HCT116 (cell line): ENCODE results near the gene TIMP3. TPM values are rescaled to one million over a fixed set of nuclear protein-coding genes. Genes with fewer than 3 reads are reported as not detected.

ENCODE experiments used
- ATAC-seq: fragments of 200-7000 bp; cut with Tn5 transposase; 2 replicates; pipeline ENCODE4 v1.9.1; 2020; ENCODE audit warnings: mild to moderate bottlenecking, moderate library complexity
- BruUV-seq: library from RNA; stranded (reverse); fragments of 400-500 nt; replicated peaks from 2 replicates; lab custom pipeline; 2021; lab: Mats Ljungman, UMichigan
- CTCF ChIA-PET: fragments of 300-600 bp; sonication (Branson Sonifier 250); formaldehyde crosslinking; loops from one replicate; lab custom pipeline; 2021; ENCODE audit warnings: antibody characterized with exemption; lab: Charles Lee
- POLR2A ChIA-PET: fragments of 300-600, 350-600 bp; sonication (Branson Sonifier 250); formaldehyde crosslinking; loops from one replicate; lab custom pipeline; 2021; ENCODE audit warnings: antibody characterized with exemption; lab: Charles Lee
- RAD21 ChIA-PET, 2 experiments: fragments of 300-600 bp; sonication (Branson Sonifier 250); formaldehyde crosslinking; loops; one replicate each; lab custom pipeline; 2023; ENCODE audit warnings: low total read pairs in 2 of 2; ENCODE audit not compliant: uncharacterized antibody in 2 of 2, unreplicated experiment in 2 of 2, low non-redundant PET in 1 of 2; lab: Charles Lee
- DNase-seq: peaks from one replicate; pipeline ENCODE4 v3.0.0-alpha.2; 2010; ENCODE audit warnings: low read depth, low spot score
- H2AFZ ChIP-seq: fragments of 200-600 bp; shearing (Covaris generic), sonication (generic); 2 replicates; pipeline ENCODE4 v1.6.1; 2017; ENCODE audit warnings: low read depth, mixed run types, mixed read lengths, antibody characterized with exemption, low read length; ENCODE audit not compliant: poor library complexity, severe bottlenecking
- H3K27ac ChIP-seq: 2 replicates; pipeline ENCODE4 v1.5.1; 2012; ENCODE audit warnings: low read depth, low read length
- H3K27me3 ChIP-seq: fragments of 200-600 bp; sonication (generic); 2 replicates; pipeline ENCODE4 v1.6.1; 2016; ENCODE audit warnings: mixed run types, low read length, mixed read lengths; ENCODE audit not compliant: insufficient read depth
- H3K36me3 ChIP-seq, 2 experiments: fragments of 200-500 bp in 1 of 2; fragments of 200-600 bp in 1 of 2; sonication (Bioruptor generic) in 1 of 2; sonication (generic) in 1 of 2; 2 replicates each; pipeline versions ENCODE4 v1.5.1 to v1.6.1; 2014 to 2016; ENCODE audit warnings: low read length in 2 of 2, inconsistent platforms in 1 of 2, mixed read lengths in 1 of 2, mixed run types in 1 of 2; ENCODE audit not compliant: insufficient read depth in 2 of 2, control insufficient read depth in 1 of 2
- H3K4me1 ChIP-seq, 2 experiments: fragments of 200-600 bp in 1 of 2; sonication (generic) in 1 of 2; 2 replicates each; pipeline versions ENCODE4 v1.5.1 to v1.6.1; 2012 to 2017; ENCODE audit warnings: low read length in 2 of 2, inconsistent platforms in 1 of 2, mild to moderate bottlenecking in 1 of 2, mixed read lengths in 1 of 2, mixed run types in 1 of 2, moderate library complexity in 1 of 2; ENCODE audit not compliant: insufficient read depth in 2 of 2, control insufficient read depth in 1 of 2
- H3K4me2 ChIP-seq: fragments of 200-600 bp; sonication (generic); 2 replicates; pipeline ENCODE4 v1.6.1; 2017; ENCODE audit warnings: mixed run types, low read length, mixed read lengths
- H3K4me3 ChIP-seq, 2 experiments: fragments of 200-600 bp in 1 of 2; sonication (generic) in 1 of 2; replicated peaks in 1 of 2; 2 replicates each; pipeline ENCODE4 v1.5.1; 2011 to 2016; ENCODE audit warnings: low read length in 2 of 2, control low read depth in 1 of 2, low read depth in 1 of 2, mild to moderate bottlenecking in 1 of 2, mixed read lengths in 1 of 2, mixed run types in 1 of 2
- H3K79me2 ChIP-seq: fragments of 200-600 bp; sonication (generic); 2 replicates; pipeline ENCODE4 v1.6.1; 2017; ENCODE audit warnings: mild to moderate bottlenecking, mixed run types, low read length, moderate library complexity, mixed read lengths; ENCODE audit not compliant: insufficient read depth
- H3K9ac ChIP-seq: fragments of 200-600 bp; sonication (generic); 2 replicates; pipeline ENCODE4 v1.6.1; 2016; ENCODE audit warnings: low read length, mixed read lengths
- H3K9me2 ChIP-seq: fragments of 200-600 bp; sonication (generic), shearing (Covaris generic); 2 replicates; pipeline ENCODE4 v1.6.1; 2017; ENCODE audit warnings: mixed run types, mild to moderate bottlenecking, moderate library complexity; ENCODE audit not compliant: insufficient read depth
- H3K9me3 ChIP-seq, 2 experiments: fragments of 200-500 bp in 1 of 2; fragments of 200-600 bp in 1 of 2; sonication (Bioruptor generic) in 1 of 2; sonication (generic) in 1 of 2; 2 replicates each; pipeline ENCODE4 v1.6.1; 2014 to 2017; ENCODE audit warnings: low read length in 2 of 2, mixed read lengths in 2 of 2, inconsistent platforms in 1 of 2, low read depth in 1 of 2, mild to moderate bottlenecking in 1 of 2, mixed run types in 1 of 2, moderate library complexity in 1 of 2; ENCODE audit not compliant: control insufficient read depth in 1 of 2, insufficient read depth in 1 of 2
- H4K20me1 ChIP-seq: fragments of 200-600 bp; sonication (generic), shearing (Covaris generic); 2 replicates; pipeline ENCODE4 v1.6.1; 2017; ENCODE audit warnings: mixed run types, mild to moderate bottlenecking, moderate library complexity; ENCODE audit not compliant: insufficient read depth
- CTCF ChIP-seq, 3 experiments: fragments of 200-600 bp in 1 of 3; sonication (generic) in 1 of 3; IDR thresholded peaks in 2 of 3; conservative IDR thresholded peaks in 1 of 3; 2 replicates each; pipeline ENCODE4 v1.5.1; 2012 to 2017; ENCODE audit warnings: low read depth in 2 of 3, low read length in 2 of 3, antibody characterized with exemption in 1 of 3, borderline replicate concordance in 1 of 3, control low read depth in 1 of 3, mild to moderate bottlenecking in 1 of 3, mixed read lengths in 1 of 3, mixed run types in 1 of 3, moderate library complexity in 1 of 3; ENCODE audit not compliant: insufficient read depth in 1 of 3
- EGR1 ChIP-seq: IDR thresholded peaks from 2 replicates; pipeline ENCODE4 v1.6.1; 2012; ENCODE audit warnings: low read depth
- ELF1 ChIP-seq: IDR thresholded peaks from 2 replicates; pipeline ENCODE4 v1.6.1; 2012; ENCODE audit warnings: low read depth, borderline replicate concordance
- EZH2 ChIP-seq: fragments of 200-600 bp; sonication (generic); IDR thresholded peaks from 2 replicates; pipeline ENCODE4 v1.6.1; 2017; ENCODE audit warnings: antibody characterized with exemption, mixed run types
- EZH2phosphoT487 ChIP-seq: fragments of 200-600 bp; IDR thresholded peaks from 2 replicates; pipeline ENCODE4 v1.6.1; 2018; ENCODE audit warnings: antibody characterized with exemption, borderline replicate concordance
- FOSL1 ChIP-seq: IDR thresholded peaks from 2 replicates; pipeline ENCODE4 v1.6.1; 2012; ENCODE audit warnings: low read depth
- JUND ChIP-seq: IDR thresholded peaks from 2 replicates; pipeline ENCODE4 v1.6.1; 2012
- MAX ChIP-seq: IDR thresholded peaks from 2 replicates; pipeline ENCODE4 v1.6.1; 2012
- POLR2A ChIP-seq: IDR thresholded peaks from 2 replicates; pipeline ENCODE4 v1.7.0; 2011; ENCODE audit warnings: borderline replicate concordance; ENCODE audit not compliant: insufficient read depth, insufficient read length; ENCODE audit errors: extremely low read depth
- POLR2AphosphoS5 ChIP-seq: IDR thresholded peaks from 2 replicates; pipeline ENCODE4 v1.6.1; 2011; ENCODE audit warnings: mild to moderate bottlenecking, low read depth, low read length, moderate library complexity
- SRF ChIP-seq: IDR thresholded peaks from 2 replicates; pipeline ENCODE4 v1.6.1; 2012; ENCODE audit warnings: low read depth
- YY1 ChIP-seq: IDR thresholded peaks from 2 replicates; pipeline ENCODE4 v1.6.1; 2011; ENCODE audit warnings: low read length, low read depth, moderate library complexity, mild to moderate bottlenecking; ENCODE audit not compliant: insufficient replicate concordance; ENCODE audit errors: extremely low read depth
- ZNF274 ChIP-seq: fragments of 200-500 bp; sonication (Bioruptor generic); IDR thresholded peaks from 2 replicates; pipeline ENCODE4 v1.6.1; 2014; ENCODE audit warnings: mild to moderate bottlenecking, low read depth, low read length, inconsistent platforms
- intact Hi-C: fragments of 100-400 bp; cut with micrococcal nuclease; formaldehyde crosslinking; loops from 2 replicates; pipeline ENCODE4 v1.10.0; 2022
- total RNA-seq: library from RNA; stranded (reverse); gene quantifications from one replicate; pipeline ENCODE4 v1.2.1, GENCODE V29; 2021; ENCODE audit not compliant: unreplicated experiment

Gene TIMP3
- total RNA-seq, 1 experiment from 2014 or later, result 2.2 TPM

GRCh38 chr22:32839831-32840584, 38.5 kb downstream of the TIMP3 start:
- Histone ChIP-seq H3K36me3 (no peaks in the 10 kb centered on the region), H3K9me3 (no peaks in the 10 kb centered on the region), H3K4me3 (no peak overlapping the region), H3K4me1 (no peaks in the 10 kb centered on the region), H3K27ac (no peak overlapping the region), H3K79me2 (no peaks in the 10 kb centered on the region), H4K20me1 (no peaks in the 10 kb centered on the region), H3K27me3 (peaks cover 35% of the 10 kb centered on the region; the same call in 1 of the 2 replicates), H3K9me2 (no peaks in the 10 kb centered on the region), H3K4me2 (no peak overlapping the region), H3K9ac (no peak overlapping the region), H2AFZ (no peak overlapping the region)
- ATAC-seq (no peak), DNase-seq (no peak)
- BruUV-seq, result no TSS peak
- TF ChIP-seq CTCF (IDR thresholded peaks at IDR 0.05 in 2 of 3, conservative IDR thresholded peaks at IDR 0.05 in 1 of 3; ENCODE audit: borderline replicate concordance in 1 of 3, insufficient read depth in 1 of 3, low read depth in 2 of 3, low read length in 2 of 3) (no peak), EZH2phosphoT487 (no peak), JUND (no peak), EZH2 (no peak), ZNF274 (no peak), SRF (no peak), FOSL1 (no peak), POLR2A (no peak), MAX (no peak), YY1 (no peak), ELF1 (no peak), EGR1 (no peak), POLR2AphosphoS5 (no peak)
- RAD21 ChIA-PET, result no interaction called here
- CTCF ChIA-PET, result no interaction called here
- intact Hi-C loops, result loop anchor here (10.0 kb wide), 1 partner anchor 145 kb away; no protein-coding TSS in a partner anchor
- POLR2A ChIA-PET, result no interaction called here
